HEK293 (cell line): ENCODE data around the gene PRKCQ.

Source experiments
- CTCF ChIA-PET: fragments of 350-600 bp; formaldehyde crosslinking; extraction: SDS; loops from one replicate; lab custom pipeline; 2021; ENCODE audit warnings: antibody characterized with exemption; lab: Yijun Ruan, JAX
- POLR2A ChIA-PET: fragments of 300-600 bp; formaldehyde crosslinking; extraction: SDS; loops from one replicate; lab custom pipeline; 2020; ENCODE audit warnings: antibody characterized with exemption, inconsistent platforms; lab: Yijun Ruan, JAX
- H3K27ac ChIP-seq: fragments of 200-500 bp; sonication (Bioruptor generic); 2 replicates; pipeline ENCODE4 v1.5.1; 2014; ENCODE audit warnings: low read depth, low read length, control low read depth, inconsistent platforms; ENCODE audit errors: extremely low read depth
- H3K36me3 ChIP-seq, 2 experiments: fragments of 200-500 bp in 1 of 2; sonication (Bioruptor generic) in 1 of 2; 1 replicate in 1 of 2; 2 replicates in 1 of 2; pipeline ENCODE4 v1.5.1; 2014 to 2017; ENCODE audit warnings: inconsistent platforms in 2 of 2, low read length in 2 of 2; ENCODE audit not compliant: control insufficient read depth in 2 of 2, insufficient read depth in 1 of 2
- H3K4me1 ChIP-seq: fragments of 200-500 bp; sonication (Bioruptor generic); 2 replicates; pipeline ENCODE4 v1.5.1; 2014; ENCODE audit warnings: mild to moderate bottlenecking, low read length, inconsistent platforms; ENCODE audit not compliant: control insufficient read depth, insufficient read depth
- H3K4me3 ChIP-seq: 2 replicates; pipeline ENCODE4 v1.5.1; 2011; ENCODE audit warnings: low read depth, mild to moderate bottlenecking, control low read depth, low read length, moderate library complexity
- H3K9me3 ChIP-seq: fragments of 200-500 bp; sonication (Bioruptor generic); 2 replicates; pipeline ENCODE4 v1.5.1; 2014; ENCODE audit warnings: low read depth, low read length, inconsistent platforms; ENCODE audit not compliant: control insufficient read depth, insufficient read depth
- BCL11B ChIP-seq: fragments of 450-650 bp; formaldehyde crosslinking; IDR thresholded peaks from 2 replicates; pipeline ENCODE4 v1.5.1; 2016; ENCODE audit warnings: low read depth, missing biosample characterization, missing genetic modification characterization
- CTCF ChIP-seq: fragments of 450-650 bp; formaldehyde crosslinking; IDR thresholded peaks from 2 replicates; pipeline ENCODE4 v1.5.1; 2016; ENCODE audit warnings: missing biosample characterization, missing genetic modification characterization
- EGR2 ChIP-seq: fragments of 450-650 bp; formaldehyde crosslinking; IDR thresholded peaks from 2 replicates; pipeline ENCODE4 v1.5.1; 2016; ENCODE audit warnings: low read depth, missing biosample characterization, missing genetic modification characterization
- GLIS2 ChIP-seq: fragments of 450-650 bp; formaldehyde crosslinking; IDR thresholded peaks from 2 replicates; pipeline ENCODE4 v1.5.1; 2016; ENCODE audit warnings: missing biosample characterization, missing genetic modification characterization
- KLF17 ChIP-seq: fragments of 450-650 bp; formaldehyde crosslinking; IDR thresholded peaks from 2 replicates; pipeline ENCODE4 v1.5.1; 2016; ENCODE audit warnings: missing biosample characterization, missing genetic modification characterization
- KLF7 ChIP-seq: fragments of 450-650 bp; formaldehyde crosslinking; IDR thresholded peaks from 2 replicates; pipeline ENCODE4 v1.5.1; 2016; ENCODE audit warnings: missing biosample characterization, missing genetic modification characterization, borderline replicate concordance
- SP2 ChIP-seq: fragments of 450-650 bp; formaldehyde crosslinking; IDR thresholded peaks from 2 replicates; pipeline ENCODE4 v1.5.1; 2016; ENCODE audit warnings: missing biosample characterization, missing genetic modification characterization
- SP3 ChIP-seq: fragments of 450-650 bp; formaldehyde crosslinking; IDR thresholded peaks from 2 replicates; pipeline ENCODE4 v1.5.1; 2016; ENCODE audit warnings: missing biosample characterization, missing genetic modification characterization
- ZBTB1 ChIP-seq: fragments of 450-650 bp; formaldehyde crosslinking; IDR thresholded peaks from 2 replicates; pipeline ENCODE4 v1.5.1; 2016; ENCODE audit warnings: missing biosample characterization, missing genetic modification characterization
- ZNF132 ChIP-seq: fragments of 450-650 bp; formaldehyde crosslinking; IDR thresholded peaks from 2 replicates; pipeline ENCODE4 v1.5.1; 2017; ENCODE audit warnings: missing biosample characterization, missing genetic modification characterization, borderline replicate concordance
- ZNF2 ChIP-seq: fragments of 450-650 bp; formaldehyde crosslinking; IDR thresholded peaks from 2 replicates; pipeline ENCODE4 v1.5.1; 2016; ENCODE audit warnings: missing biosample characterization, missing genetic modification characterization
- ZNF202 ChIP-seq: fragments of 450-650 bp; formaldehyde crosslinking; IDR thresholded peaks from 2 replicates; pipeline ENCODE4 v1.5.1; 2016; ENCODE audit warnings: missing biosample characterization, missing genetic modification characterization, borderline replicate concordance
- ZNF221 ChIP-seq: fragments of 450-650 bp; formaldehyde crosslinking; IDR thresholded peaks from 2 replicates; pipeline ENCODE4 v1.5.1; 2017; ENCODE audit warnings: missing biosample characterization, missing genetic modification characterization, borderline replicate concordance
- ZNF354C ChIP-seq: fragments of 450-650 bp; formaldehyde crosslinking; IDR thresholded peaks from 2 replicates; pipeline ENCODE4 v1.5.1; 2016; ENCODE audit warnings: missing biosample characterization, missing genetic modification characterization, low read depth, borderline replicate concordance
- ZNF426 ChIP-seq: fragments of 450-650 bp; formaldehyde crosslinking; IDR thresholded peaks from 2 replicates; pipeline ENCODE4 v1.5.1; 2017; ENCODE audit warnings: missing biosample characterization, missing genetic modification characterization, mild to moderate bottlenecking, inconsistent platforms, moderate library complexity
- ZNF521 ChIP-seq: fragments of 450-650 bp; formaldehyde crosslinking; IDR thresholded peaks from 2 replicates; pipeline ENCODE4 v1.5.1; 2017; ENCODE audit warnings: missing biosample characterization, mild to moderate bottlenecking, missing genetic modification characterization
- ZNF555 ChIP-seq: fragments of 450-650 bp; formaldehyde crosslinking; conservative IDR thresholded peaks from 2 replicates; pipeline ENCODE4 v1.5.1; 2017; ENCODE audit warnings: missing biosample characterization, mild to moderate bottlenecking, missing genetic modification characterization, inconsistent platforms
- ZNF571 ChIP-seq: fragments of 450-650 bp; formaldehyde crosslinking; IDR thresholded peaks from 2 replicates; pipeline ENCODE4 v1.5.0; 2017; ENCODE audit warnings: missing biosample characterization, missing genetic modification characterization
- ZNF664 ChIP-seq: fragments of 450-650 bp; formaldehyde crosslinking; IDR thresholded peaks from 2 replicates; pipeline ENCODE4 v1.5.1; 2016; ENCODE audit warnings: missing biosample characterization, missing genetic modification characterization
- ZNF704 ChIP-seq: fragments of 450-650 bp; formaldehyde crosslinking; IDR thresholded peaks from 2 replicates; pipeline ENCODE4 v1.5.1; 2016; ENCODE audit warnings: missing biosample characterization, missing genetic modification characterization
- ZSCAN18 ChIP-seq: fragments of 450-650 bp; formaldehyde crosslinking; IDR thresholded peaks from 2 replicates; pipeline ENCODE4 v1.5.1; 2016; ENCODE audit warnings: missing biosample characterization, missing genetic modification characterization
- TF ChIP-seq, protein P1 (sequence below): IDR thresholded peaks from 2 replicates; pipeline ENCODE4 v1.6.1; 2011; ENCODE audit warnings: mild to moderate bottlenecking, low read depth, low read length, borderline replicate concordance
- TF ChIP-seq, protein P2 (sequence below): fragments of 450-650 bp; formaldehyde crosslinking; IDR thresholded peaks from 2 replicates; pipeline ENCODE4; 2016; ENCODE audit warnings: missing biosample characterization, missing genetic modification characterization

The PRKCQ gene

DNA sequence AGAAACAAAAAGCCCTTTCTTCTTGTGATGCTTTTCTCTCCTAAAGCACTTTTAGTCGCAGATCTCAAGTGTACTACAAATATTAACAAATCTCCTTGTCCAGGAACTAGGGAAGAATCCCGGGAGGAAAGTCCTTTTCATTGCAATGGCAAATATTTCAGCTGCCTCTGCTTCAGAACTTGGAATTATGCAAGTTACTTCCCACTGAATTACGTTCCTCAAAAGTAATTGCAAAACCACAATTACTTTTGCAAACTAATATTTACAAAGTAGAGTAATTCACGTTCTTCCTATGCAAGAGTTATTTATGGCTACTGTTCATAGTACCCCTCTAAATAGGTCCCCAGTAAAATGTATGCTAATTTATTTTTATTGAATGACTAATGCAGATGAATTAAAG is 14.5 kb downstream of the PRKCQ start:
- ChIA-PET CTCF (no interaction called here), POLR2A (no interaction called here)
- Histone ChIP-seq H3K36me3 (no peaks in the 10 kb centered on the region), H3K9me3 (no peaks in the 10 kb centered on the region), H3K4me1 (no peaks in the 10 kb centered on the region), H3K4me3 (no peak overlapping the region), H3K27ac (no peak overlapping the region)
- no peak for TF ChIP-seq ZNF521 (tag by site-specific recombination)
- TF ChIP-seq KLF17 (tag by site-specific recombination) = no peak
- TF ChIP-seq, protein P1, sequence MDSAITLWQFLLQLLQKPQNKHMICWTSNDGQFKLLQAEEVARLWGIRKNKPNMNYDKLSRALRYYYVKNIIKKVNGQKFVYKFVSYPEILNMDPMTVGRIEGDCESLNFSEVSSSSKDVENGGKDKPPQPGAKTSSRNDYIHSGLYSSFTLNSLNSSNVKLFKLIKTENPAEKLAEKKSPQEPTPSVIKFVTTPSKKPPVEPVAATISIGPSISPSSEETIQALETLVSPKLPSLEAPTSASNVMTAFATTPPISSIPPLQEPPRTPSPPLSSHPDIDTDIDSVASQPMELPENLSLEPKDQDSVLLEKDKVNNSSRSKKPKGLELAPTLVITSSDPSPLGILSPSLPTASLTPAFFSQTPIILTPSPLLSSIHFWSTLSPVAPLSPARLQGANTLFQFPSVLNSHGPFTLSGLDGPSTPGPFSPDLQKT = no peak
- TF ChIP-seq, protein P2, sequence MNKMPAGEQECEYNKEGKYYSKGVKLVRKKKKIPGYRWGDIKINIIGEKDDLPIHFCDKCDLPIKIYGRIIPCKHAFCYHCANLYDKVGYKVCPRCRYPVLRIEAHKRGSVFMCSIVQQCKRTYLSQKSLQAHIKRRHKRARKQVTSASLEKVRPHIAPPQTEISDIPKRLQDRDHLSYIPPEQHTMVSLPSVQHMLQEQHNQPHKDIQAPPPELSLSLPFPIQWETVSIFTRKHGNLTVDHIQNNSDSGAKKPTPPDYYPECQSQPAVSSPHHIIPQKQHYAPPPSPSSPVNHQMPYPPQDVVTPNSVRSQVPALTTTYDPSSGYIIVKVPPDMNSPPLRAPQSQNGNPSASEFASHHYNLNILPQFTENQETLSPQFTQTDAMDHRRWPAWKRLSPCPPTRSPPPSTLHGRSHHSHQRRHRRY (tag by site-specific recombination) = no peak
- no peak for TF ChIP-seq SP3
- no peak for TF ChIP-seq BCL11B (tag by site-specific recombination)
- TF ChIP-seq ZNF426 (tag by site-specific recombination) = no peak
- no peak for TF ChIP-seq ZBTB1 (tag by site-specific recombination)
- TF ChIP-seq ZNF664 (tag by site-specific recombination) = no peak

GRCh38 chr10:6564367-6564766 is 15.7 kb downstream of the PRKCQ start:
- no peaks in the 10 kb centered on the region for H3K4me1 ChIP-seq
- H3K9me3 ChIP-seq = no peaks in the 10 kb centered on the region
- H3K4me3 ChIP-seq = no peak overlapping the region
- no peaks in the 10 kb centered on the region for H3K36me3 ChIP-seq
- no peak overlapping the region for H3K27ac ChIP-seq
- TF ChIP-seq ZNF221 (tag by site-specific recombination) (no peak), CTCF (tag by site-specific recombination) (no peak), ZNF555 (tag by site-specific recombination) (no peak), KLF7 (tag by site-specific recombination) (no peak), ZNF2 (no peak), EGR2 (no peak), SP2 (tag by site-specific recombination) (no peak), ZNF132 (tag by site-specific recombination) (no peak), ZNF354C (tag by site-specific recombination) (no peak), ZNF571 (tag by site-specific recombination) (no peak), ZNF704 (tag by site-specific recombination) (no peak), ZNF202 (tag by site-specific recombination) (no peak), ZSCAN18 (tag by site-specific recombination) (no peak), ZNF664 (tag by site-specific recombination) (no peak), GLIS2 (tag by site-specific recombination) (no peak)
- ChIA-PET POLR2A (interaction anchor here (0.7 kb wide), 1 partner anchor 16 kb away, joined by 3 read pairs; no protein-coding TSS in a partner anchor), CTCF (interaction anchor here (0.6 kb wide), 1 partner anchor 9 kb away, joined by 6 read pairs; no protein-coding TSS in a partner anchor)
